ENCODE results near the gene MRPL23. TPM values are rescaled to one million over a fixed set of nuclear protein-coding genes. Genes with fewer than 3 reads are reported as not detected.

MRPL23 gene
- total RNA-seq, 2 donors from 2014 or later: 69.9 to 109 TPM

GRCh38 chr11:1933416-1934334 is 13.5 kb upstream of the MRPL23 start:
- 92 to 97% methylated on average over 13 to 18 of the region's 18 CpGs for WGBS, 2 experiments (ENCODE audit: insufficient coverage in 1 of 2, insufficient read length in 1 of 2)
- Mint-ChIP-seq H3K27ac (no peak overlapping the region), H3K9me3 (no peaks in the 10 kb centered on the region), H3K4me1 (no peaks in the 10 kb centered on the region), H3K36me3 (ENCODE audit: low read depth) (no peaks in the 10 kb centered on the region), H3K27me3 (ENCODE audit: insufficient read depth) (peaks cover 5% of the 10 kb centered on the region), H3K4me3 (no peak overlapping the region)
- H3K36me3 ChIP-seq (ENCODE audit: control insufficient read depth, insufficient read depth, low read length): no peaks in the 10 kb centered on the region
- no peaks in the 10 kb centered on the region for H3K4me1 ChIP-seq (ENCODE audit: control insufficient read depth, insufficient read depth, low read length)
- H3K4me3 ChIP-seq (ENCODE audit: low read length): no peak overlapping the region
- H3K27me3 ChIP-seq (ENCODE audit: control insufficient read depth, insufficient read depth, low read length, poor library complexity, severe bottlenecking): no peaks in the 10 kb centered on the region
- no peak for DNase-seq
- H3K9me3 ChIP-seq (ENCODE audit: control insufficient read depth, low read length): no peaks in the 10 kb centered on the region
- no peak overlapping the region for H3K27ac ChIP-seq (ENCODE audit: low read depth, low read length)
- no peak overlapping the region for H3K9ac ChIP-seq (ENCODE audit: extremely low read depth, low read length, poor library complexity, severe bottlenecking)
- TF ChIP-seq, protein P1, sequence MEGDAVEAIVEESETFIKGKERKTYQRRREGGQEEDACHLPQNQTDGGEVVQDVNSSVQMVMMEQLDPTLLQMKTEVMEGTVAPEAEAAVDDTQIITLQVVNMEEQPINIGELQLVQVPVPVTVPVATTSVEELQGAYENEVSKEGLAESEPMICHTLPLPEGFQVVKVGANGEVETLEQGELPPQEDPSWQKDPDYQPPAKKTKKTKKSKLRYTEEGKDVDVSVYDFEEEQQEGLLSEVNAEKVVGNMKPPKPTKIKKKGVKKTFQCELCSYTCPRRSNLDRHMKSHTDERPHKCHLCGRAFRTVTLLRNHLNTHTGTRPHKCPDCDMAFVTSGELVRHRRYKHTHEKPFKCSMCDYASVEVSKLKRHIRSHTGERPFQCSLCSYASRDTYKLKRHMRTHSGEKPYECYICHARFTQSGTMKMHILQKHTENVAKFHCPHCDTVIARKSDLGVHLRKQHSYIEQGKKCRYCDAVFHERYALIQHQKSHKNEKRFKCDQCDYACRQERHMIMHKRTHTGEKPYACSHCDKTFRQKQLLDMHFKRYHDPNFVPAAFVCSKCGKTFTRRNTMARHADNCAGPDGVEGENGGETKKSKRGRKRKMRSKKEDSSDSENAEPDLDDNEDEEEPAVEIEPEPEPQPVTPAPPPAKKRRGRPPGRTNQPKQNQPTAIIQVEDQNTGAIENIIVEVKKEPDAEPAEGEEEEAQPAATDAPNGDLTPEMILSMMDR (conservative IDR thresholded peaks at IDR 0.05): no peak

- no peaks in the 10 kb centered on the region for H3K9me3 Mint-ChIP-seq
- H3K4me1 ChIP-seq (ENCODE audit: control insufficient read depth, insufficient read depth, low read length): no peaks in the 10 kb centered on the region
- H3K36me3 Mint-ChIP-seq (ENCODE audit: low read depth): no peaks in the 10 kb centered on the region
- DNase-seq: no peak
- no peak overlapping the region for H3K27ac Mint-ChIP-seq
- no peaks in the 10 kb centered on the region for H3K27me3 ChIP-seq (ENCODE audit: control insufficient read depth, insufficient read depth, low read length, poor library complexity, severe bottlenecking)
- TF ChIP-seq, protein P1 (conservative IDR thresholded peaks at IDR 0.05): no peak
- H3K27me3 Mint-ChIP-seq (ENCODE audit: insufficient read depth): peaks cover 5% of the 10 kb centered on the region
- no peak overlapping the region for H3K27ac ChIP-seq (ENCODE audit: low read depth, low read length)
- H3K4me1 Mint-ChIP-seq: no peaks in the 10 kb centered on the region
- H3K4me3 ChIP-seq (ENCODE audit: low read length): no peak overlapping the region
- 83 to 85% methylated on average over 15 to 24 of the region's 24 CpGs for WGBS, 2 experiments (ENCODE audit: insufficient coverage in 1 of 2, insufficient read length in 1 of 2)
- H3K36me3 ChIP-seq (ENCODE audit: control insufficient read depth, insufficient read depth, low read length): no peaks in the 10 kb centered on the region
- H3K9me3 ChIP-seq (ENCODE audit: control insufficient read depth, low read length): no peaks in the 10 kb centered on the region
- no peak overlapping the region for H3K4me3 Mint-ChIP-seq
- H3K9ac ChIP-seq (ENCODE audit: extremely low read depth, low read length, poor library complexity, severe bottlenecking): no peak overlapping the region
Measured at GRCh38 chr11:1934335-1935155, 12.6 kb upstream of the MRPL23 start.

- H3K27me3 Mint-ChIP-seq (ENCODE audit: insufficient read depth): peaks cover 5% of the 10 kb centered on the region
- no peak for DNase-seq
- no peaks in the 10 kb centered on the region for H3K36me3 Mint-ChIP-seq (ENCODE audit: low read depth)
- no peak overlapping the region for H3K27ac Mint-ChIP-seq
- Histone ChIP-seq H3K4me3 (ENCODE audit: low read length) (no peak overlapping the region), H3K4me1 (ENCODE audit: control insufficient read depth, insufficient read depth, low read length) (no peaks in the 10 kb centered on the region), H3K9ac (ENCODE audit: extremely low read depth, low read length, poor library complexity, severe bottlenecking) (no peak overlapping the region), H3K9me3 (ENCODE audit: control insufficient read depth, low read length) (no peaks in the 10 kb centered on the region), H3K36me3 (ENCODE audit: control insufficient read depth, insufficient read depth, low read length) (no peaks in the 10 kb centered on the region), H3K27me3 (ENCODE audit: control insufficient read depth, insufficient read depth, low read length, poor library complexity, severe bottlenecking) (no peaks in the 10 kb centered on the region), H3K27ac (ENCODE audit: low read depth, low read length) (no peak overlapping the region)
- no peaks in the 10 kb centered on the region for H3K9me3 Mint-ChIP-seq
- no peaks in the 10 kb centered on the region for H3K4me1 Mint-ChIP-seq
- 90 to 95% methylated on average over 13 to 33 of the region's 33 CpGs for WGBS, 2 experiments (ENCODE audit: insufficient coverage in 1 of 2, insufficient read length in 1 of 2)
- TF ChIP-seq, protein P1 (conservative IDR thresholded peaks at IDR 0.05): no peak
- H3K4me3 Mint-ChIP-seq: no peak overlapping the region
Measured at GRCh38 chr11:1935156-1936071, 11.7 kb upstream of the MRPL23 start.
